ENCODE results near the gene CDH23. TPM values are rescaled to one million over a fixed set of nuclear protein-coding genes. Genes with fewer than 3 reads are reported as not detected.

Gene CDH23
- total and polyA plus RNA-seq, 2 donors from 2014 or later = 1.1 to 6.4 TPM

DNA sequence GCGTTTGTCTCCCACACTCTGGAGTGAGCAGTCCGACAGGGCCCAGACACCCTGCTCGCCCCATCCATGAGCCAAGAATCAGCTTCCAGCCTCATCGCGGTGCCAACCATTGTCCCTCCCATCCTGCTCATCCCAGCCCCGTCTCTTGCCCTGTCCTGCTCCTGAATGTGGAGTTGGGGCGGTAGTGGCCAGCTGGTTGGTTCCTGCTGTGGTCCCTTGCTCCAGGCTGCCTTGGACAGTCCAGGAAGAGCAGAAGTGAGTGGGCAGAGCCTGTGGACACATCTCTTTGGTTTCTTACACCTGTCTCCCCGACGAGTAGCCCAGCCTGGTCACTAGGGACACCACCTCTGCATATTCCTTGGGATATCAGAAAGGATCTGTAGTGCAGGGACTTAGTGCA, 63.9 kb downstream of the CDH23 start:
- Histone ChIP-seq H3K36me3 (ENCODE audit: control insufficient read depth in 2 of 3, insufficient read depth in 3 of 3, low read length in 3 of 3) (no peaks in the 10 kb centered on the region), H3K27ac (ENCODE audit: low read depth in 2 of 2, low read length in 2 of 2) (no peak overlapping the region), H3K9ac (ENCODE audit: low read length in 3 of 3) (no peak overlapping the region), H3K27me3 (ENCODE audit: control insufficient read depth, insufficient read depth, low read length) (no peaks in the 10 kb centered on the region), H3K4me3 (ENCODE audit: low read length in 3 of 3) (no peak overlapping the region), H3K4me1 (ENCODE audit: control insufficient read depth in 2 of 3, insufficient read depth in 2 of 3, low read depth in 1 of 3, low read length in 3 of 3) (no peaks in the 10 kb centered on the region), H3K9me3 (ENCODE audit: control insufficient read depth in 2 of 3, insufficient read depth in 1 of 3, low read length in 3 of 3) (no peaks in the 10 kb centered on the region)
- intact Hi-C loops (cut with DNase I) = no loop called here
- TF ChIP-seq, protein P1, sequence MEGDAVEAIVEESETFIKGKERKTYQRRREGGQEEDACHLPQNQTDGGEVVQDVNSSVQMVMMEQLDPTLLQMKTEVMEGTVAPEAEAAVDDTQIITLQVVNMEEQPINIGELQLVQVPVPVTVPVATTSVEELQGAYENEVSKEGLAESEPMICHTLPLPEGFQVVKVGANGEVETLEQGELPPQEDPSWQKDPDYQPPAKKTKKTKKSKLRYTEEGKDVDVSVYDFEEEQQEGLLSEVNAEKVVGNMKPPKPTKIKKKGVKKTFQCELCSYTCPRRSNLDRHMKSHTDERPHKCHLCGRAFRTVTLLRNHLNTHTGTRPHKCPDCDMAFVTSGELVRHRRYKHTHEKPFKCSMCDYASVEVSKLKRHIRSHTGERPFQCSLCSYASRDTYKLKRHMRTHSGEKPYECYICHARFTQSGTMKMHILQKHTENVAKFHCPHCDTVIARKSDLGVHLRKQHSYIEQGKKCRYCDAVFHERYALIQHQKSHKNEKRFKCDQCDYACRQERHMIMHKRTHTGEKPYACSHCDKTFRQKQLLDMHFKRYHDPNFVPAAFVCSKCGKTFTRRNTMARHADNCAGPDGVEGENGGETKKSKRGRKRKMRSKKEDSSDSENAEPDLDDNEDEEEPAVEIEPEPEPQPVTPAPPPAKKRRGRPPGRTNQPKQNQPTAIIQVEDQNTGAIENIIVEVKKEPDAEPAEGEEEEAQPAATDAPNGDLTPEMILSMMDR (IDR thresholded peaks at IDR 0.05; ENCODE audit: borderline replicate concordance, extremely low read depth, insufficient read depth) = no peak
- no peak for DNase-seq
- no peak for FAIRE-seq

DNA sequence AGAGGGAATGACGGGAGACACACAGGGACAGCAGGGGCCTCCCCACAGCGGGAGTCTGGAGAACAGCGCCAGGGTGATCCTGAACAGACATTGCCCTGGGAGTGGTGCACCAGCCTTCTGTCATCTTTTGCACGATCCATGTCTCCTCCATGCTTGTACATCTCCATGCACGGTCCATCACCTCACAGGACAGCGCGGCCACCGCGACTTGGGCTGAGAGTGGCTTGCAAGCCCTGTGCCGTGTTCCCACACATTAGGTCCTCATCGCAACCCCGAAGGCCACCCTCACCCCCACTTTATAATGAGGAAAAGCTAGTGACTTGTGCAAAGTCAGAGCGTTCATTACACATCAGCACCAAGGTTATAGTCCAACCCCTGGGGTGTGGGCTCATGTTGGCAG, 64.7 kb downstream of the CDH23 start:
- FAIRE-seq (no peak), DNase-seq (no peak)
- H3K36me3 ChIP-seq (ENCODE audit: control insufficient read depth in 2 of 3, insufficient read depth in 3 of 3, low read length in 3 of 3) = no peaks in the 10 kb centered on the region
- no peaks in the 10 kb centered on the region for H3K4me1 ChIP-seq (ENCODE audit: control insufficient read depth in 2 of 3, insufficient read depth in 2 of 3, low read depth in 1 of 3, low read length in 3 of 3)
- no peak overlapping the region for H3K9ac ChIP-seq (ENCODE audit: low read length in 3 of 3)
- TF ChIP-seq, protein P1 (IDR thresholded peaks at IDR 0.05; ENCODE audit: borderline replicate concordance, extremely low read depth, insufficient read depth) = no peak
- no peak overlapping the region for H3K4me3 ChIP-seq (ENCODE audit: low read length in 3 of 3)
- no peaks in the 10 kb centered on the region for H3K9me3 ChIP-seq (ENCODE audit: control insufficient read depth in 2 of 3, insufficient read depth in 1 of 3, low read length in 3 of 3)
- H3K27me3 ChIP-seq (ENCODE audit: control insufficient read depth, insufficient read depth, low read length) = peaks cover 2% of the 10 kb centered on the region
- intact Hi-C loops (cut with DNase I) = no loop called here
- no peak overlapping the region for H3K27ac ChIP-seq (ENCODE audit: low read depth in 2 of 2, low read length in 2 of 2)

DNA sequence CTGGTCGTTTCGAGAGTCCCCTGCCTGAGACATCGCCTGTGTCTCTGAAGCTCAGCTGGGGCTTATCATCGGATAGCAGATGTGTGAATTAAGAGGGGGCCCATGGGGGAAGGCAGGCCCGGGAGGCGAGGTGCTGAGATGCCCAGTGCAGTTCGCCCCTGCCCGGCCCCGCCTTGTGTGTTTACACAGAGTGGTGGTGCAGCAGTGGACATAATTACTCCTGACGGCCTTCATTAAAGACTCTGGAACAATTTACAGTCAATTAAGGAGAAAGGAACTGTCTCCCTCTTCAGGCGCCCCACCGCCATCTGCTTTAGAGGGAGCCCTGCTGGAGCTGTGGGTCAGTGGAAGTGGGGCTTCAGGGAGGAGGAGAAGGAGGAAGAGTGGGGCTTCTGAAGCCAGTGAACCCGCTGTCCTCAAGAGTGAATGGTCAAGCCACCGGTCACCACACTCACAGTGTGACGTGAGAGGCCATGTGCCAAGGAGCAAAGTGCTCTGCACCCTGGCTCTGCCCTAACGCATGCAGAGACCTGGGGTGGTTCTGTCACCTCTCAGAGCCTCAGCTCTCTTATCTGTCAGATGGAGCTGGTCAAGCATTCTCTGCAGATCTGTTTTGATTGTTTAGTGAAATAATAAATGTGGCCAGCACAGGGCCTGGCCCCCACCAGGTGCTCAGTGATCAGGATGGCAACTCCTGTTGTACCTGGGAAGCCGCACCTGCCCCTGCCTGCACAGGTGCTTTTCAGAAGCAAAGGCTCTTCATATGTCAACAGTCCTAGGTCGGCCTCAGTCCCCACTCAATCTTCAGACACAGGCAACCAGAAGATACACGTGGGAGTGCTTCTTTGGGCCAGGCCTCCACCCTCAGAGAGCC, 65.6 kb downstream of the CDH23 start:
- Histone ChIP-seq H3K36me3 (ENCODE audit: control insufficient read depth in 2 of 3, insufficient read depth in 3 of 3, low read length in 3 of 3) (no peaks in the 10 kb centered on the region), H3K27ac (ENCODE audit: low read depth in 2 of 2, low read length in 2 of 2) (no peak overlapping the region), H3K9me3 (ENCODE audit: control insufficient read depth in 2 of 3, insufficient read depth in 1 of 3, low read length in 3 of 3) (no peaks in the 10 kb centered on the region), H3K4me1 (ENCODE audit: control insufficient read depth in 2 of 3, insufficient read depth in 2 of 3, low read depth in 1 of 3, low read length in 3 of 3) (no peaks in the 10 kb centered on the region), H3K4me3 (ENCODE audit: low read length in 3 of 3) (no peak overlapping the region), H3K27me3 (ENCODE audit: control insufficient read depth, insufficient read depth, low read length) (peaks cover 3% of the 10 kb centered on the region), H3K9ac (ENCODE audit: low read length in 3 of 3) (no peak overlapping the region)
- DNase-seq = peak in 1 of 5 donors; percentile 35
- TF ChIP-seq, protein P1 (IDR thresholded peaks at IDR 0.05; ENCODE audit: borderline replicate concordance, extremely low read depth, insufficient read depth) = no peak
- FAIRE-seq = no peak
- intact Hi-C loops (cut with DNase I) = no loop called here

All from kidney (tissue), 14 donors.